Camera-type eye (tissue), 1 donor: ENCODE measurements around the gene MS4A1. TPM values are rescaled to one million over a fixed set of nuclear protein-coding genes. Genes with fewer than 3 reads are reported as not detected.

Experiments used
- total RNA-seq: library from RNA; depleted of rRNA; stranded (reverse); fragments of >200 nt; gene quantifications from one replicate; pipeline ENCODE4 v1.2.3, GENCODE V29; 2014

The MS4A1 gene
- total RNA-seq = 0.93 TPM

DNA sequence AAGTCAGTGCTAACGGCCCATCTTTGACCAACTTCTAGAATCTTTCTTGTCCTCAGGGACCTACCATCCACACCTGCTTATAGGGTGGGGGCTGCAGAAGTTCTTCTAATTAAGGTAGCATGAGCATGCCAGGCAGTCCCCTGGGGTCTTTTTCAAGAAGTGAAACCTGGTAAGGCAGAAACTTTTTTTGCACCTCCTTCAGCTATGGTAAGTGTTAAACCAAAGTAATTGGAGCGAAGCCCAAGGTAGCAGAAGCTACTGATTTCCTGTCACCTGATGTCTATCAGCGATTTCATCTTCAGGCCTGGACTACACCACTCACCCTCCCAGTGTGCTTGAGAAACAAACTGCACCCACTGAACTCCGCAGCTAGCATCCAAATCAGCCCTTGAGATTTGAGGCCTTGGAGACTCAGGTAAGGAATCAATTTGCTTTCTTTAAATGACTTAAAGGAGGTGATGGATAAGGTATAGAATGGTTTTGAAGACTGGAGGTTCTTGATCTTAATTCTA is at the start of gene MS4A1:
Gene MS4A1, plus strand, starts transcription at position 317 of the 512 bp plus-strand sequence. CDS start 6,528 bp downstream, outside the sequence.

DNA sequence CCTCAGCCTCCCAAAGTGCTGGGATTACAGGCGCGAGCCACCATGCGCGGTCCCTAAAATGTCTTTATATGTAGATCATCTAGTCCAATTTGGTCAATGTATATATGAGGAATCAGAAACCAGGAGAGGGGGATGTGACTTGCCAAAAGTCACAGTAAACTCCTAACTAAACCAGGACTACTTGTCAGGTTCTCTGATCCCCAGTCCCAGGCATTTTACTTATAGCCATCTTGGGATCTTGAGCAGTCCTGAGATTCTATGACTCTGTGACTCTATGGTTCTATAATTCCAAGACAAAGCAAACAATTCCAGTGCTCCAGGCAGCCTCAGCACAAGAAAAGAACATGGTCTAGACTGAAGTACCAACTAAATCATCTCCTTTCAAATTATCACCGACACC is 26.4 kb upstream of the MS4A1 start, which contains the start of gene MS4A5:
Gene MS4A5, plus strand, starts transcription at position 301 of the 400 bp plus-strand sequence. CDS start 103 bp downstream, outside the sequence.

DNA sequence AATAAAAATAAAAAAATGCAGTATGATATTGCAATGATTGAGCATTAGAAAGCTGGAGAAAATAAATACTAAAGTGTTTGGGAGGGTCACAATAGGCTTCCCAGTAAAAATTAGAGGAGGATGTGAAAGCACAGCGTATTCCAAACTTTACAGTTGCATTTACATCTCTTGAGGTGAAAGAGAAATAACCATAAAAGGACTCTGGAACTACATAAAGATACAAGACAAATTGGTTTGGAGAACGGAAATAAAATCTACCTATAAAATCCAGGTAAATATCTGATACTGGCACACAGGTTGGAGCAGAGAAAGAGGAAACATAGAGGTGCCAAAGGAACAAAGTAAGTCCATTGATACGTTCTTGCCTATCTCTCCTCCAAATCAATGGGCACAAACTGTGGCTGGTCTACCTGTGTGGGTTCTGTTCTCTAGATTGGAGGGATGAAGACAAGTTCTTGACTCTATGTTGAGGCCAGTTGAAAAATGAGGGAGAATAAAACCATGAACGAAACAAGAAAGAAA is 36.9 kb downstream of the MS4A1 start, which contains the start of gene MS4A12:
Gene MS4A12, plus strand, starts transcription at position 291 of the 522 bp plus-strand sequence. CDS start 4,541 bp downstream, outside the sequence.

DNA sequence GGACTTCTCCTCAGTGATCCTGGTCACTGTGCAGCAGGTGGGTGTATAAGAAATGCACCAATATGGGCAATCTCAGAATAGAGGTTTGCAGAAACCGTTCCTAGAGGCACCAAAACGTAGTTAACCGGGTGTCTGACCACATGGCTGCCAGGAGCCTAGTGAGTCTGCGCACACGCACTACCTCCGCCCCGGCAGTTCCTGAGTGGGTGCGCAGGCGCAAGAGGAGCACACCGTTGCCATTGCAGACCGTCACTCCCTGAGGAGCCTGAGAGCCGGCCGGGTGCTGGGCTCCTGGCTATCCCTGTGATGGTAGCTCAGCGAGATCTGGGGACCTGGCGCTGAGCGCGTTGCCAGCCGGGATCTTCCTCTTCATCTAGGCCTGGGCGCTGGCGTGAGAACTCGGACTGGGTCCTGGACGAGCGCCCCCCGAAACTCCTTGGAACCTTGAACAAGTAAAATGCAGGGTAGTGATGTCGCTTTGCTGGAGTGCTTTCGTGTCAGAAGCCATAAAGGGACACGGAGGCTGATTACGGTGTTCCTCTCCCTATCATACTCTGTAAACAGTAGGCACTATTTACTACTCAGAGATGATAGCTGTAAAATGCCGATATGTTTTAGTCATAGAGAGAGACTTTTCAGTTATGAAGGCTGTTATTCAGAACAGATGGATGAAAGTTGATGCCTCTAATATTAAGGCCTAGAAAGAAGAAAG is 59.7 kb downstream of the MS4A1 start, which contains the start of gene MS4A13:
Gene MS4A13, plus strand, starts transcription at position 249 of the 712 bp plus-strand sequence. CDS start 2,692 bp downstream, outside the sequence.

Other genes starting within 250 kb of the MS4A1 start
- gene MS4A4E, start 212.7 kb upstream of the MS4A1 start, total RNA-seq = 0.49 TPM
- 3.6 TPM for gene MS4A4A, start 175.2 kb upstream of the MS4A1 start, total RNA-seq
- not detected for gene MS4A6E, start 128.6 kb upstream of the MS4A1 start, total RNA-seq
- 8.8 TPM for gene MS4A7, start 77.3 kb upstream of the MS4A1 start, total RNA-seq
- not detected for gene MS4A14, start 59.4 kb upstream of the MS4A1 start, total RNA-seq
- gene MS4A5, start 26.3 kb upstream of the MS4A1 start, total RNA-seq = not detected
- gene MS4A12, start 36.9 kb downstream of the MS4A1 start, total RNA-seq = not detected
- not detected for gene MS4A13, start 59.5 kb downstream of the MS4A1 start, total RNA-seq
- not detected for gene MS4A8, start 243.8 kb downstream of the MS4A1 start, total RNA-seq